Hematopoietic multipotent progenitor cell treated with erythropoietin and hydrocortisone succinate and interleukin-3 and kit ligand, for 15 days (in vitro differentiated cells): ENCODE results near the gene TMTC3.
"Not testable (repeated sequence)": the region's sequence is repeated elsewhere in the genome, so short reads cannot be mapped to it uniquely, and the experiment has no call there.

Experiments used
- DNase-seq: peaks from one replicate; pipeline ENCODE4 v3.0.0-alpha.2; 2015; ENCODE audit warnings: low spot score

TMTC3 gene

GRCh38 chr12:88166179-88166578 lies 24.1 kb downstream of the TMTC3 start:
- no peak for DNase-seq

- DNase-seq: no peak
Observed at GRCh38 chr12:88167384-88167783, 25.3 kb downstream of the TMTC3 start.

DNA sequence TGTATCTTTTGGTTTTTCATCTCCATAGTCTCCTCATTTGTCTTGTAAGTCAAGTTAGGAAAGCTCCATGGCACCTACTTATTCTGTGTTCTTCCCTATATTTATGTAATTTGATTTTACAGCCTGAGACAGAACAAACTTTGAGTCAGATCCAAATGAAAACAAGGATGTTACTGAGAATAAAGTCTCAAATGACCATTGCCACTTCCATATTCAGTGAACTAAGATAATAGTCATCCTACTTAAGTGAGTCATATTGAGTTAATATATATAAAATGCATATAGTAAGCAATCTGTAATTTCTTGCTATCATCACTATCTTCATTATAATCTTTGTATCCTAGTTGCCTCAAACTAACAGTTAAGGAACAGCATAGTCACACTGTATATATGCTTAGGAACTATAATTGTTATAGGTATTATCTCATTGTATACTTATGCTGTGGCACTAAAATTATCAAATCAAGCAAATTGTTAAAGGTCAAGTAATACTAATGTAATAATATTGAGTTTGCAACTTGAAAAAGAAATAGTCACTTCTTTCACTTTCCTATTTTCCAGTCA lies 30.8 kb downstream of the TMTC3 start:
- DNase-seq: no peak

- no peak for DNase-seq
Observed at GRCh38 chr12:88175544-88175943, 33.4 kb downstream of the TMTC3 start.

DNA sequence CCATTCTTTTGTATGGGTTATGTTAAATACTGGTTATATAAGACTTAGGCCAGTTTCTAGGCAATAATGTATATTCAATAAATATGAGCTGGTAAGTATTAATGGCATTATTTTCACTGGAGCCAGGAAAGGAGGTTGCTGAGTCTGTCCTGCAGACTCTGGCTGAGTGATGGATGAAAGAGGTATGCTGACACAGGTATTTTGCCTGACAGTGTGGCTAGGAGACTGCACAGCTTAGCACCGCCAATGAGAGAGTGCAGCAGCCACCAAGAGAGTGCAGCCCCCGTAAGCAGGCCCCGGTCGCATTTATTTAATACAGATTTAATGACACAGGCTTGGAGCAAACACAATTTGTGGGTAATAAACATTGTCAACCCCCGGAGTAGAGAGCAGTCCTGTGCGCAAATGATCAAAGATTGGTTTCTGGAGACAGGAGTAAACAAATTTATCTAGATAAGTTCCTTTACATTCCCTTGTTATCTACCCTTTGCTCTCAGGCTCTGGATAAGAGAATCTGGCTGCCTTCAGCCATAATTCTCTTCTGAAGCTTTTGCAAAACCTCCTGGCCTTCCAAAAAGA lies 37.4 kb downstream of the TMTC3 start:
- DNase-seq: no peak

DNA sequence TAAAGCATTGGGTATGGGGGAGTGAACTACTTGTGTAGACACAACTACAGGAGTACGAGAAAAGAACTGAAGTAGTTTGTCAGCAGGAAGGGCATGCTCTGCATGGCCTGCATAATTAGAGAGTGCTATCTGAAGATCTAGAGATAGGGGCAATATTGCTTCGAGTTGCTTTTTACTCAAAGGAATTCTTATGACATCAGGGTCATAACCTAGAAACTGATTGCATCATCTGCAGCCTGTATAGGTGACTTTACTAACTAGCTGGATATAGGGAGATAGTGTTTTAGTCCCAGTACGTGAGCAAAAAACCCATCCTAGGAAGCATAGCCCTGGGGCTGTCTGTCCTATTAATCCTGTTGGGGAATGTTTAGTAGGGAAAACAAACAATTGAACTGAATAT lies 39.8 kb downstream of the TMTC3 start:
- DNase-seq: no peak

DNA sequence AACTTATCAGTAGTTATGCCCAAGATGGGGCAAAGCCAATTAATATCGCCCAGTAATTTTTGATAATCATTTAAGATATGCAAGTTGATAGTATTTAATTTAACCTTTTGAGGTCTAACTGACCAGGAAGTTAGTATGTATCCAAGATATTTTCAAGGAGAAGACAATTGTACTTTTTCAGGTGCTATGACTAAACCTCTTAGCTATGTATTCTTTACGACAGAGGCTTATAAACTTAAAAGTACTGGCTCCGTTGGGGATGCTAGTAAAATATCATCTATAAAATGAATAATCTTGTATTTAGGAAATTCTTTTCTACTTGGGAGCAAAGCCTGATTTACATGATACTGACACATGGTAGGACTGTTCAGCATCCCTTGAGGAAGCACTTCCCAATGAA lies 40.3 kb downstream of the TMTC3 start:
- no peak for DNase-seq

- DNase-seq: no peak
Observed at GRCh38 chr12:88184196-88184595, 42.1 kb downstream of the TMTC3 start.

GRCh38 chr12:88185279-88185678 lies 43.2 kb downstream of the TMTC3 start:
- DNase-seq: no peak

DNA sequence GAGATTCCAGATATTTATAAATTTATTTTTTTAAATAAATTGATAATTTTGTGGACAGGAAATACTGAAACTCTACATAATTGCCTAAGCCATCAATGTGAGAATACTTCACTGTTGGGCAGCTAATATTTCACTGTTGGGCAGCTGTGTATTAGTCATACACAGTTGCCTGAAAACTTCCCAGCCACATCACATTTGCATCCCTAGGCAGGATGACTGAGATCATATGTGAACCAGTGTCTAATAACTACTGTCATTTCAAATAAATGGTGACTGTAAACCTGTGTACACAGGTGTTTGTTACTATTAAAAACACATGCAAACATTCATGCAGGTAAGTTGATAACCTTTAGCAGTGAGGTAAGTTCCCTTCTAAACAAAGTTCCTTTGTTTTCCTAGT lies 43.9 kb downstream of the TMTC3 start:
- no peak for DNase-seq

- no peak for DNase-seq
Observed at GRCh38 chr12:88187571-88187970, 45.5 kb downstream of the TMTC3 start.

GRCh38 chr12:88188180-88188579 lies 46.1 kb downstream of the TMTC3 start:
- no peak for DNase-seq

- DNase-seq: no peak
Observed at GRCh38 chr12:88192426-88192825, 50.3 kb downstream of the TMTC3 start.

DNA sequence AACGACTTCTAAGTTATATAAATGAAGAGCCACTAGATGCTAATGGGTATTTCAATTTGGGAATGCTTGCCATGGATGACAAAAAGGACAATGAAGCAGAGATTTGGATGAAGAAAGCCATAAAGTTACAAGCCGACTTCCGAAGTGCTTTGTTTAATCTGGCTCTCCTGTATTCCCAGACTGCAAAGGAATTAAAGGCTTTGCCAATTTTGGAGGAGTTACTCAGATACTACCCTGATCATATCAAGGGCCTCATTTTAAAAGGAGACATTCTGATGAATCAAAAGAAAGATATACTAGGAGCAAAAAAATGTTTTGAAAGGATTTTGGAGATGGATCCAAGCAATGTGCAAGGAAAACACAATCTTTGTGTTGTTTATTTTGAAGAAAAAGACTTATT lies 52.8 kb downstream of the TMTC3 start:
- no peak for DNase-seq

DNA sequence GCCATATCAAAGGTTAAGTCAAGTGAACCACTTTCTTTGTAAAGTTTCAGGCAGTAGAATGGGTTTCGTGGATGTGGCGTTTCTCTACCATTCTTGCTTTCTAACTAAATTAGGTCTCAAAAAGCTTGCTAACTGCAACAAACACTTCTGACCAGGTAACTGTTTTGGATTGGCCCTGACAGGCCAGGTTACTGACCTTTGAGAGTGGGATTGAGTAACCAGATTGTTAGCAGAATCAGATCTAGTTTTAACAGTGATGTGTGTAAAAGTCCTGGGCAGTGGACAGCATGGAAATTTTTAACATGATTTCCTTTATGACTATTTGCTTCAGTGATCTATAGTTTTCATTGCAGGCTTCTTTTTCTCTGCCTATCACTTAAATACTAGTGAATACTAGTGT lies 57.9 kb downstream of the TMTC3 start:
- DNase-seq: no peak

GRCh38 chr12:88202500-88202899 lies 60.4 kb downstream of the TMTC3 start:
- DNase-seq: no peak

DNA sequence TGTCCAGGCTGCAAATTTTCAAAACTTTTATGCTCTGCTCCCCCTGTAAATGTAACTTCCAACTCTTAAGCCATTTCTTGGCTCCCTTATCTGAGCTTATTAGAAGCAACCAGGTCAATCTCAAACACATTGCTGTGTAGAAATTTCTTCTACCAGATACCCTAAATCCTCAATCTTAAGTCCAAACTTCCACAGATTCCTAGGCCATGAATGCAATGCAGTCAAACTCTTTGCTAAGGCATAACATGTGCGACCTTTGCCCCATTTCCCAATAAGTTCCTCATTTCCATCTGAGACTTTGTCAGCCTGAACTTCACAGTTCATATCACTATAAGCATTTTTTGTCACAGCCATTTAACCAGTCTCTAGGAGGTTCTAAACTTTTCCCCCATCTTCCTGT lies 64.5 kb downstream of the TMTC3 start:
- no peak for DNase-seq

DNA sequence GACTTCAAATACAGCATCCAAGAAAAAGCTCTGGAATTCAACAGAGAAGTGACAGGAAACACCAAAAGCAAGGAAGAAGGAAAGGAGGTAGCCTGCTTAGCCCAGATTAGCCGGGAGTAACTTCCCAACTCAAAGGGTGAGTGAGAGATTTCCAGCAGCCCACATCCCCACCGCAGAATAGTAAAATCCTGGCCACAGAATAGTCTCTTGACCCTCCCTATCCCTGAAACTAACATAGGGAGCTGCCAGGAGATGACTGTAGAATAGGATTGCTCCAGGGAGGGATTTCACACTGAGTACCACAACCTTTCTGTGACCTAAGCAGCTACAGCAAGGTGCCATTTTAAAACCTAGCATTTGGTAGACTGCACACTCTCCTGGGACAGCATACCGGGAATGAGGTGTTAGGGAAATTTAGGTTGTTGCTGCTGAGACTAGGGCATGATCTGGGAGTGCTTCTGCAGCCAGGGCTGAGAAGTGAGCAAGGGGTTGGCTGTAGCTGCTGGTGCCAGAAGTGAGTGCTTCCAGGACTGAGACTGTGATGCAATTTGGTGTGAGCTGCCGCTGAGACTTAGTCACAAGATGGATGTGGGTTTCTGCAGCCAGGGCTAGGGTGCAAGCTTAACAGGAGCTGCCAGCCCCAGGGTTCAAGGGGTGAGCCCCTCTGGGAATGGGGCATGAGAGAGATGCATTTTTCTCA lies 66.0 kb downstream of the TMTC3 start:
- DNase-seq: no peak

DNA sequence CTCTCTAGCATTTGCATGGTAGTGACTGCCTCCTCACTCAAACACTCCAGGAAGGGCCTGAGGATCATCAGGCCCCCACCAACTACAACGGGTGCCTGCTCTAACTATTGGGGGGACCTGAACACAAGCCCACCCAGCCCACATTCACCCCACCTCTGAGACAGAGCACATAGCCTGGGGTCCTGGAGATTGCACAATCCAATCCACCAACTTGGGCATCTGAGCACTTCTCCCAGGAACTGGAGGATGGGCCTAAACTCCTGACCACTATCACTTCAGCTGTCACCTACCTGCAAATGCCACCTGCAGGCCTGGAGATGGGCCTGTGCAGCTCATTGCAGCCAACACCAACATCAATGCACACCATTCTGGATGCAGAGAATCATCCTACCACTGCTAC lies 66.6 kb downstream of the TMTC3 start:
- no peak for DNase-seq

DNA sequence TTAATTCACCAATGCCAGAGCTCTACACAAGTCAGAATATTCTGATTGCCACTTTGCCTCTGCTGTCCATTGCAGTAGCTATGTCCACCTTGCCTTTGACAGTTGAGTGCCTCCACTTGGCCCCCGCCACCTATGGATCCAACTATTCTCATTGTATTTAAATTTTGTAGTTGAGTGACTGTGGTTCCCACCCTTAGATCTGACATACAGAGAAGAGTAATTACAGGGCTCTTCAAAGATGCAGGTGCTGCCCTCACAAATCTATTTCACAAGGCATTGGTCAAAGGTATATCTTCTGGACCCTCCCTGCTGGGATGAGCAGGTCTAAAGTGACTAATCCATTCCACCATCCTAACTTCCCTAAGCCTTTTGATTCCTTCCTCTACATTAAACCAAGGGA lies 68.2 kb downstream of the TMTC3 start:
- not testable (repeated sequence) for DNase-seq

- DNase-seq: no peak
Observed at GRCh38 chr12:88218293-88218692, 76.2 kb downstream of the TMTC3 start.

DNA sequence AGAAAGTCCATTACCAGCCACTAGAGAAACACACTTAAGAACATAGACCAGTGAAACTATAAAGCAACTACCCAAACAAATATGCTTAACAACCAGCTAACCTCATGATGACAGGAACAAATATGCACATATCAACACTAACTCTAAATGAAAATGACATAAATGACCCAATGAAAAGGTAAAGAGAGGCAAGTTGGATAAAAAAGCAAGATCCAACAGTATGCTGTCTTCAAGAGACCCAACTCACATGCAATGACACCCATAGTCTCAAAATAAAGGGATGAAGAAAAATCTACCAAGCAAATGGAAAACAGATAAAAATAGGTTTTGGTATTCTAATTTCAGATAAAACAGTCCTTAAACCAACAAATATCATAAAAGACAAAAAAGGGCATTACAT lies 77.8 kb downstream of the TMTC3 start:
- DNase-seq: no peak

DNA sequence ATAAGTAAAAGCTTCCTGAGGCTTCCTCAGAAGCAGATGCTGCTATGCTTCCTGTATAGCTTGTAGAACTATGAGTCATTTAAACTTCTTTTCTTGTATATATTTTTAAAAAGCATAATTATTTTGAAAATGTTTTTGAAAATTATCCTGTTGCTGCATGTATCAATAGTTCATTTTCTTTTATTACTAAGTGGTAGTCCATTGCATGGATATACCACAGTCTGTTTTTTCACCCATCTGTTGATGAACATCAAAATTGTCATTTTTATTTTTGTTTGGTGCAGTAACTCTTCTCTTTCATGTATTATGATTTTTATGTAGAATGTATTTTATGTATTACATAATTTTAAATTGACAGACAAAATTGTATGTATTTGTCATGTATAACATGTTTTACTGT lies 81.4 kb downstream of the TMTC3 start:
- DNase-seq: no peak

- no peak for DNase-seq
Observed at GRCh38 chr12:88225776-88226175, 83.7 kb downstream of the TMTC3 start.
